ENCODE results near the gene CCDC12.

- TF ChIP-seq CTCF (IDR thresholded peaks at IDR 0.05; ENCODE audit: low read depth, low read length) (no peak), POLR2A (IDR thresholded peaks at IDR 0.05; ENCODE audit: extremely low read depth, insufficient read length) (no peak), MAX (IDR thresholded peaks at IDR 0.05; ENCODE audit: low read depth, low read length) (no peak), MYC (IDR thresholded peaks at IDR 0.05; ENCODE audit: low read depth, low read length) (no peak)
Observed at GRCh38 chr3:47008851-47009224, 32.3 kb upstream of the CCDC12 start.
